BJ (cell line): ENCODE measurements around the gene RNF151. TPM values are rescaled to one million over a fixed set of nuclear protein-coding genes. Genes with fewer than 3 reads are reported as not detected.
"Not testable (repeated sequence)": the region's sequence is repeated elsewhere in the genome, so short reads cannot be mapped to it uniquely, and the experiment has no call there.

ENCODE experiments used
- CTCF ChIA-PET: fragments of 350-600 bp; formaldehyde crosslinking; extraction: SDS; loops from one replicate; lab custom pipeline; 2021; ENCODE audit warnings: antibody characterized with exemption, inconsistent platforms; lab: Yijun Ruan, JAX
- POLR2A ChIA-PET: fragments of 300-600 bp; sonication (Branson Sonifier 250); formaldehyde crosslinking; extraction: SDS; loops from one replicate; lab custom pipeline; 2021; ENCODE audit warnings: antibody characterized with exemption; lab: Charles Lee
- DNase-seq: peaks from one replicate; pipeline ENCODE4 v3.0.0-alpha.2; 2011; ENCODE audit warnings: low read depth
- H3K27me3 ChIP-seq: 2 replicates; pipeline ENCODE4 v1.6.0; 2011; ENCODE audit warnings: low read length; ENCODE audit not compliant: control insufficient read depth, insufficient read depth
- H3K36me3 ChIP-seq: 2 replicates; pipeline ENCODE4 v1.5.1; 2011; ENCODE audit warnings: low read length; ENCODE audit not compliant: control insufficient read depth, insufficient read depth
- H3K4me3 ChIP-seq: 2 replicates; pipeline ENCODE4 v1.5.1; 2011; ENCODE audit warnings: low read depth, mild to moderate bottlenecking, control low read depth, low read length
- CTCF ChIP-seq: IDR thresholded peaks from 2 replicates; pipeline ENCODE4 v1.5.1; 2011; ENCODE audit warnings: low read depth, mild to moderate bottlenecking, control low read depth, inconsistent platforms, low read length, moderate library complexity; ENCODE audit not compliant: insufficient read depth
- polyA plus RNA-seq: library from polyadenylated mRNA; depleted of rRNA; stranded (reverse); fragments of >200 nt; gene quantifications from 2 replicates; pipeline ENCODE4 v1.2.3, GENCODE V29; 2011

The RNF151 gene
- polyA plus RNA-seq, 1 experiment: not detected

- no peaks in the 10 kb centered on the region for H3K36me3 ChIP-seq
- no peak overlapping the region for H3K4me3 ChIP-seq
- H3K27me3 ChIP-seq: peaks cover 59% of the 10 kb centered on the region
- no peak for DNase-seq
- ChIA-PET POLR2A (no interaction called here), CTCF (interaction anchor here (0.6 to 1.4 kb wide), 2 partner anchors 9 to 25 kb away, joined by 3 to 5 read pairs; no protein-coding TSS in a partner anchor)
- no peak for TF ChIP-seq CTCF
Measured at GRCh38 chr16:1919327-1919998, 47.2 kb upstream of the RNF151 start.

- CTCF ChIA-PET: interaction anchor here (1.4 kb wide), 1 partner anchor 9 kb away, joined by 5 read pairs; no protein-coding TSS in a partner anchor
- POLR2A ChIA-PET, DNase-seq, H3K36me3 ChIP-seq, H3K4me3 ChIP-seq: not testable (repeated sequence)
- peaks cover 54% of the 10 kb centered on the region for H3K27me3 ChIP-seq
Measured at GRCh38 chr16:1920122-1920521, 46.5 kb upstream of the RNF151 start.

DNA sequence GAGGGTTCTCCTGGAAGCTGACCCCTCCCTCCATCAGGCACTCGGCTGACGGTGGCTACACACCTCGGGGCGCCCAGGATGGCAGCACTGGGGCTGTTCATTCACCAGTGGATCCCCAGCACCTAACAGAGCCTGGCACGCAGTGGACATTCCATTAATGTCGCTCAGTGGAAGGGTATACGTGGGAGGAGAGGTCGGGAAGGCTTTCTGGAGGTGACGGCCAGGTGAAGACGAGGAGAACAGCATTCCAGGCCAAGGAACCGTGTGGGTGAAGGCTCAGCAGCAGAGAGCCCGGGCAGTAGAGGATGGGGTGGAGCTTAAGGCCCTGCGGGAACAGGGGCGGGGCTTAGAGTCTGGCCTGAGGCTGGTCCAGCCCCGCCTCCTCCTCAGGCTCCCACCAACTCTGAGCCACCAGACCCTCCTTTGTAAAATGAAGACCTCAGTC lies 45.9 kb upstream of the RNF151 start:
- Histone ChIP-seq H3K36me3 (no peaks in the 10 kb centered on the region), H3K4me3 (no peak overlapping the region), H3K27me3 (peaks cover 49% of the 10 kb centered on the region)
- no peak for TF ChIP-seq CTCF
- no peak for DNase-seq
- POLR2A ChIA-PET: no interaction called here
- CTCF ChIA-PET: no interaction called here

GRCh38 chr16:1922357-1922756 lies 44.3 kb upstream of the RNF151 start:
- Histone ChIP-seq H3K4me3 (no peak overlapping the region), H3K36me3 (no peaks in the 10 kb centered on the region), H3K27me3 (peaks cover 33% of the 10 kb centered on the region)
- ChIA-PET CTCF (interaction anchor here (2.0 to 2.7 kb wide), 2 partner anchors 15 to 58 kb away, joined by 10 to 23 read pairs; no protein-coding TSS in a partner anchor), POLR2A (no interaction called here)
- DNase-seq: no peak
- no peak for TF ChIP-seq CTCF

- CTCF ChIA-PET: interaction anchor here (1.4 to 2.7 kb wide), 4 partner anchors 9 to 59 kb away, joined by 4 to 23 read pairs (median 7); no protein-coding TSS in a partner anchor
- Histone ChIP-seq H3K36me3 (no peaks in the 10 kb centered on the region), H3K4me3 (no peak overlapping the region), H3K27me3 (peaks cover 28% of the 10 kb centered on the region)
- peak; percentile 55 for TF ChIP-seq CTCF
- POLR2A ChIA-PET: interaction anchor here (0.5 kb wide), 1 partner anchor 41 kb away, joined by 15 read pairs; the partner anchor contains the start of gene RPS2
- peak; percentile 34 for DNase-seq
Measured at GRCh38 chr16:1923299-1924034, 43.2 kb upstream of the RNF151 start.
